Measurements from ENCODE around the gene ARL10. TPM values are rescaled to one million over a fixed set of nuclear protein-coding genes. Genes with fewer than 3 reads are reported as not detected.
A peak's percentile ranks its signal among the peaks of the same experiment; 100 is the strongest.

Gene ARL10
- total RNA-seq, 1 donor from 2014 or later: 14.5 TPM

GRCh38 chr5:176355400-176356178 lies 9.7 kb upstream of the ARL10 start:
- no peaks in the 10 kb centered on the region for H3K27me3 Mint-ChIP-seq (ENCODE audit: unreplicated experiment)
- no peak for TF ChIP-seq CTCF (IDR thresholded peaks at IDR 0.05; ENCODE audit: unreplicated experiment)
- H3K9me3 Mint-ChIP-seq (ENCODE audit: unreplicated experiment): no peaks in the 10 kb centered on the region
- H3K27ac Mint-ChIP-seq (ENCODE audit: unreplicated experiment): no peak overlapping the region
- peaks cover 7% of the 10 kb centered on the region for H3K4me1 Mint-ChIP-seq (ENCODE audit: unreplicated experiment)
- DNase-seq (ENCODE audit: low spot score): no peak
- peaks cover 44% of the 10 kb centered on the region for H3K36me3 Mint-ChIP-seq (ENCODE audit: low read depth, unreplicated experiment)
- H3K4me3 Mint-ChIP-seq (ENCODE audit: unreplicated experiment): no peak overlapping the region

- no peaks in the 10 kb centered on the region for H3K9me3 Mint-ChIP-seq (ENCODE audit: unreplicated experiment)
- H3K36me3 Mint-ChIP-seq (ENCODE audit: low read depth, unreplicated experiment): peaks cover 41% of the 10 kb centered on the region
- no peak overlapping the region for H3K27ac Mint-ChIP-seq (ENCODE audit: unreplicated experiment)
- H3K4me1 Mint-ChIP-seq (ENCODE audit: unreplicated experiment): peaks cover 10% of the 10 kb centered on the region
- DNase-seq (ENCODE audit: low spot score): no peak
- no peak for TF ChIP-seq CTCF (IDR thresholded peaks at IDR 0.05; ENCODE audit: unreplicated experiment)
- no peaks in the 10 kb centered on the region for H3K27me3 Mint-ChIP-seq (ENCODE audit: unreplicated experiment)
- H3K4me3 Mint-ChIP-seq (ENCODE audit: unreplicated experiment): no peak overlapping the region
These were observed 9.1 kb upstream of the ARL10 start for GRCh38 chr5:176356179-176356566.

GRCh38 chr5:176359658-176360057 lies 5.6 kb upstream of the ARL10 start:
- no peak for TF ChIP-seq CTCF (IDR thresholded peaks at IDR 0.05; ENCODE audit: unreplicated experiment)
- peaks cover 18% of the 10 kb centered on the region for H3K36me3 Mint-ChIP-seq (ENCODE audit: low read depth, unreplicated experiment)
- peaks cover 5% of the 10 kb centered on the region for H3K27me3 Mint-ChIP-seq (ENCODE audit: unreplicated experiment)
- H3K27ac Mint-ChIP-seq (ENCODE audit: unreplicated experiment): no peak overlapping the region
- no peaks in the 10 kb centered on the region for H3K9me3 Mint-ChIP-seq (ENCODE audit: unreplicated experiment)
- DNase-seq (ENCODE audit: low spot score): no peak
- H3K4me1 Mint-ChIP-seq (ENCODE audit: unreplicated experiment): peaks cover 8% of the 10 kb centered on the region
- H3K4me3 Mint-ChIP-seq (ENCODE audit: unreplicated experiment): peak overlapping the region; percentile 64

- Mint-ChIP-seq H3K4me1 (ENCODE audit: unreplicated experiment) (peaks cover 8% of the 10 kb centered on the region), H3K27me3 (ENCODE audit: unreplicated experiment) (peaks cover 5% of the 10 kb centered on the region), H3K27ac (ENCODE audit: unreplicated experiment) (peak overlapping the region; percentile 61), H3K9me3 (ENCODE audit: unreplicated experiment) (no peaks in the 10 kb centered on the region), H3K36me3 (ENCODE audit: low read depth, unreplicated experiment) (peaks cover 14% of the 10 kb centered on the region), H3K4me3 (ENCODE audit: unreplicated experiment) (peak overlapping the region; percentile 97)
- DNase-seq (ENCODE audit: low spot score): peak; percentile 26
- TF ChIP-seq CTCF (IDR thresholded peaks at IDR 0.05; ENCODE audit: unreplicated experiment): no peak
These were observed 4.3 kb upstream of the ARL10 start for GRCh38 chr5:176360894-176361436.

Data from endothelial cell (in vitro differentiated cells).